Stimulated activated CD4-positive, alpha-beta T cell treated with anti-CD3 and anti-CD28 coated beads, Interleukin-12 subunit alpha, Interleukin-12 subunit beta, amount 100 ng/mL, for 24 hours (primary cell): ENCODE measurements around the gene TNFSF8.

ENCODE experiments used
- DNase-seq, 2 experiments: peaks; one replicate each; pipeline ENCODE4 v3.0.0-alpha.2; 2020; ENCODE audit warnings: low read depth in 2 of 2

TNFSF8 gene

DNA sequence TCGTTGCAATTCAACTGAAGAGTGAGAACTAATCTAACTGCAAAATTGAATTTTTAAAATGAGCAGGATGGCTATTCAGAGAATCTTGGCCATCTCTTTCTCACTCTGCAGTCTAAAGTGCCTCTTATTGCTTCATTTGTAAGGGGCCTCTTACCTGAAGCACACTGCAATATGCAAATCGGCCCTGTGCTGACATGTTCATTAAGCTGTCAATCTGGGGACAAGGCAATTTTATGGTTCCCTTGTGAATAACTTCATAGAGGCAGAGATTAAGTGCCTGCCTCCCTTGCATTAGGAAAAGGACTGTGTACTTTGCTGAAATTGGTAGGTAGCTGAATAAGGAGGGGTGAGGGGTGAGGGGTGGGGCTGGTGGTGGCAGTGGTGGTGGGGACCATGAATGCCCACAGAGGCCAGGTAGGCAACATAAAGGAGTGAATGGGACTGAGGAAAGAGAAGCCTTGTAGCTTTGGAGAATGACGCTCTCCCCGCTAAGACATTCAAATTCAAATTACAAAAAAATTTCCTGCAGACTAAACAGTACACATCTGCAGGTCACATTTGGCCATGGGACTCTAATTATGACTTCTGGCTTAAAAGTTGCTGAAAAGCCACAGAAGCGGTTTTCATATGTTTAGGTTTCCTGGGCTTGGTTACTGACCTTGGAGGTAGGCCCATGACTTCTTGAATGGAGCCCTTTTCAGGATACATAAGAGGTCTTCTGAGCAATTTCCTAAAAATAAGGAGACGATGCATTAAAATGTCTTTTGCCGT lies 25.0 kb downstream of the TNFSF8 start:
- DNase-seq, result no peak

DNA sequence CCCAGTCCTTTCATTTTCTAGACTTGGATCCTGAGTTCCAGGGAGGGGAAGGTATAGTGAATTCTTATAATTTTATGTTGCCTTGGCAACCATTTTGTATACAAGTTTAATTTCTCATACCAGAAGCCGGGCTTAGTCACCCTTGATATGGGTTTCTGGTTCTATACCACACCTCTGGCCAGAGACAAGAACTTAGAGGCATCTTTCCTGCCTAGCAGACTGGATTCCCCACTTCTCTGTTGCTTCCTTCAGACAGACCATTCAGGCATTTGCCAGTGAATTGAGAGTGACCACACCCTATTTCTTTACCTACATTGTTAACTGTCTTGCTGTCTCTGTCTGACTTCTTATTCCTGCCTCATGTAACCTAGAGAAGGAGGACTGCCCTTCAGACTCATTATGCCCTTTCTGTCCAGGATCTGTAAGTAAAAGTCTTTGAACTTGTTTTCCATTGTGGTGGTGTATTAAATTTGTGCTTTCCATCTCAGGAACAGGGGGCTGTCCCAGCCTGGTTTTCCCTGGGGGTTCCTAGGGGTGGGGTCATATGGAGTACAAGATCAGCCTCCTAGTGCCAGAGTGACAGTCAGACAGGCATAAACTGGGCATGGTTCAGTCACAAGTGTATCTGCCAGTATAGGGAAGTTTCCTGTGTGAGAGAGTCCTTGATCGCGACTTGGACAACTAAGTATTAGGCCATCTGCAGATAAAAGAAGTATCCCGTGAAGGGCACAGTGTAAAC lies 27.4 kb downstream of the TNFSF8 start:
- no peak for DNase-seq

DNA sequence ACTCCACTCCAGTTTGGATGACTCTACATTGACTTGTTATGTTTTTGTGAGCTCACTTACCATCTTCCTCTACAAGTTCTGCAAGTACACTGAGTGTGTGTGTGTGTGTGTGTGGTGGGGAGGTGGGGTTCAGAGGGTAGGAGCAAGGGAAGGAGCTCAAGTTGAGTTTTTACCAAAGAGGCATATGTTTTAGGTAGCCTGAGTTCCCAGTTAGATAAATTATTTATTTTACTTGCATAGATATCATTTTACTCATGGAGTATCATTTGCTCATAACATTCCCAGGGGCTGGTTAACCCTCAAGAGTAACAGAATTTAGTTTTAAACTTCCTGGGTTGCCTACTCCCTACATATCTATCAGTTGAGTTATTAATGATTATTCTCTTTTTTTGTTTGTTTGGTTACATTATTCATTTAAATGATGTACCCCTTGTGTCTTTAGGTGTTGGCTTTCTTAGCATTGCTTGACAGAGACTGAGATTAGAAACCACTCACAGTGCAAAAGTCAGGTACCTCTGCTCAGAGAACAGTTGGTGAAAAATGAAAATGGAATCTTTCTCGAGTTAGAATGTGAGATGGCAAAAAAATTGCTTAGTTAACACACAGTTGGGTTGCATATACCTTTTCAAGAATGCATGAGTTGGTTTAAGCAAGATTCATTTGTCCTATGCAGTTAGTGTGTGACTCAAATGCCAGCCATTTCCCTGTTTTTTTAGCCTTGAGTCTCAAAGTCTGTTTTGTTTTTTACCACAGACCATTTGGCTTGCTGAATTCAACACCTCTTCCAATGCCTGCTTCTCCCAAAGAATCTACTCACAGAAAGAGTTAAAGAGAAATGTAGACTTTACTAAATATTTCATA lies 29.2 kb downstream of the TNFSF8 start:
- no peak for DNase-seq

DNA sequence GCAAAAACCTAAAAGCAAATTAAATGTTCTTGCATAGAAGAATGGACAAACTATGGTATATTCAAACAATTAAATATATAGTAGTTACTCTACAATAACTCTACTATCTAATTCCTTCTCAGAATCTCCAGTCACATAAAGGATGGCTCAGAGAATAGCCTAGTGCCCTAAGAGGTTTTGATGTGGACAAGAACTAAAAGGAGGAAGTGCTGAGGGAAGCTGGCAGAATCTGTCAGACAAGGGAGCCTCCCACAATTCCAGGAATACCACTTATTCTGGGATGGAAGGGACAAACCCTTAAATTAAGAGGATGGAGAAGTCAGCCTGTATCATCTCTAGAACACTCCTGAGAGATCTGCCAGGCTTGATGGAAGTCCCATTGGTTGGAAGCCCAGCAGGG lies 30.4 kb downstream of the TNFSF8 start:
- no peak for DNase-seq

DNA sequence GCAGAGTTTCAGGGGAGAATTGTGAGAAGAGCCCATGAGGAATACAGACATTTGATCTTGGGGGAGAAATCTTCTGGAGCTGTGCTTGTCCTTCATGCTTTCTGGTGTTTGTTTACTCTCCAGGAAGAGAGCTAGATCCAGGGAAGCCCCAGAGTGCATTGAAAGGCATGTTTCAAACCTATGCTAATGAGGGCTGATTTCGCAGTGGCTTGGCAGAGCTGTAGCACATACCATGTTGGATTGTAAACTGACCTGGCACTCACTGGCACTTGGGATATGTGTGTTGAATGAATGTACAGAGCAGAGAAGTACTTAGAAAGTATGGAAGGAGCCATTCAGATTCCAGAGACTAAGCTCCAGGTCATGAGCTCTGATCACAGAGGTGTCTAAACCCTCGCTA lies 30.9 kb downstream of the TNFSF8 start:
- DNase-seq, result no peak

DNA sequence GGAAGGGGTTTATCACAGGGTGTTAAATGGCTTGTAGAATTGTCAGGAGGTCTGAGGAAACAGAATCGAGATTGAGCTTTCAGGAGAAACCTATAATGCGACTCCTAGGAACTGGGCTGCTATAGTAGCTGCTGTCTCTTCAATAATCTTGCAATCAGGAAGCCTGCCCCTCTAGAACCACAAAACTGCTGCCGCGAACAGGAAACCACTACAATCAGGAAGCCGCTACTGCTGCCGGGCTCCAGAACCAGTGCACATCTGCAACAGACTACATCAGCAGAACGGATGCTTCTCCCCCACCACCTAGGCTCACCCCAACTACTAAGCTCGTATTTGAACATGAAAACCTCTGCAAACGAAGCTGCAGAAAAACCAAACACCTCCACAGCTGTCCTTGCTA lies 31.6 kb downstream of the TNFSF8 start:
- DNase-seq, result peak; percentile 39 to 47

DNA sequence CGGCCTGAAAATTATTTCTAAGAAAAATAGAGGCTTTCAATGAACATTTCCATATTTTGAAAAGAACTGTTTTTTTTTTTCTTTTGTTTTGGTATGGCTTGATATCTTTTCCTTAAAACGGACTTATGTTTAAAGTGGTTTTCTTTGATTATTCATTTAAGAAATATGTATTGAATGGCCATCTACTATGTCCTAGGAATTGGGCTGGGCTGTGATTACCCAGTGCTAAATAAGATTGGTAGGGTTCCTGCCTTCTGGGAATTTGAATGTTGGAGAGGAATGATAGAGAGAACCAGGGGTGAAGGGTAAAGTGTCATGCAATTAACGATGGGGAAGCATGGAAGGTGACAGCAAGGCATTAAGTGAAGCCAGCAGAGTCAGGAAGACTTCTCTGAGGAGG lies 33.2 kb downstream of the TNFSF8 start:
- no peak for DNase-seq

DNA sequence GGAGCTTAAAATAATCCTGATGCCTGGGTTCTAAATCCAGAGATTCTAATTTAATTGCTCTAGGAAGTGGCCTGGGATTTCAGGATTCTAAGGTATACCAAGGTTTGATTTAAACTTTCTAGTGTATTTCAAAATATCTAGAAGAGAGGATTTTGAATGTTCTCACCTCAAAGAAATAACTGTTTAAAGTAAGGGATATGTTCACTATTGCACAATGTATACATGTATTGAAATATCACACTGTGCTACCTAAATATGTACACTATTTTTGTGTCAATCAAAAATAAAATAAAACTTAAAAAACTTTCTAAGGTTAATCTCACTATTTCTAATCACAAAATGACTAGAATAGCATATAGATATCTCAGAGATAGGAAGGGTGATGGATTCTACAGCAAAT lies 34.0 kb downstream of the TNFSF8 start:
- DNase-seq, result no peak

DNA sequence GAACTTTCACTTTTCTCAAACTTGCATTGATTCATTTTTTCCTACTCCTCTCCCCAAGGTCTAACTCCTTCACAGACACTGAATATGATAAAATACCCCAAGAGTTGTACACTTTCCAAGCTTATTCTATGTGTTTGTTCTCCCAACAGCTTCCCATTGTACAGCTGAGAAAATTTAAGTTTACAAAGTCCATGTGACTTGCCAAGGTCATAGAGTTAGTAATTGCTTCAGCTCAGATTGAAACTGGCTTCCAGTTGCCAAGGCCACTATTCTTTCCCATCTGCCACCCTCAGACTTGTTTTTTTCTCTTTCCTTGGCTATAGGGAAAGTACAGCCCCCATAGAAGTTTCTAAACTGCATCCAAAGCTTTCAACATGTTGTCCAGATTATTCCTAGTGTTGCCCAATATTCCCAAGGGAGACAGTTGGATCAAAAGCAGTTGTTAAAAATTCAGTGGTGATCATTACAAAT lies 34.8 kb downstream of the TNFSF8 start:
- DNase-seq, result no peak

DNA sequence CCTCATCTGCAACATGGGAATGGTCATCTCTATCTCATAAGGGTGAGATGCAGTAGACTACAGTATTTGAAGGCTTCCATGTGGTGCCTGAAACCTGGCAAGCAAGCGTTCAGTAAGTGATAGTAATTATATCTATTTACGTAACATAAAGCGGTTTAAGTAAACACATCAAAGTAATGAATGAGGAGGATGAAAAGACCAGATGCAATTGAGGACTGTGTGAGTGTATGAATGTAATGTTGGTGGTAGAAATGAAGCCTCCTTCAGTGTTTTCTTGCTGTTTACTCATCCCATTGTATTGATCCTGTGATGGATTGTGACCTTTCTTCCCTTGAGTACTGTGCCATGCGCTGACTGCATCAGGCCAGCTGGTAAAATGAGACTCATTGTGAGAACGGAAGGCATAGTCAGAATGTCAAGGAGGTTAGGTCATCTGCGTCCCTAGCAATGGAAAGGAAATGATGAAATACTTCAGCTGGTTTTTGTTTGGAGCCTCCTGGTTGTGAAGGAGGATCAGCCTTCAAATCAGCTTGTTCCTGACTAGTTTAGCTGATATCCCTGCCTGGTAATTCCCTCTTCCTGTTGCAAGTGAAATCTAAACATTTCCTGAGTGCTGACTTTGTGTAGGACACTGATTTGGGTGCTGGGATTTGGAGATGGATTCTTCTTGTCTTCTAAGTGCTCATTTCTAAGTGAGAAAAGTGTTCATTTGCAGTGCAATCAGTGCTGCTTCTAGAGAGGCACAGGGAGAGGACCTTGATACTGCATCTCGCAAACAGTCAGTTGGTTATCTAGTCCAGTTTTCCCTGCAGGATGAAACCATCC lies 35.6 kb downstream of the TNFSF8 start:
- DNase-seq, result peak in 1 of 2 experiments; percentile 28

DNA sequence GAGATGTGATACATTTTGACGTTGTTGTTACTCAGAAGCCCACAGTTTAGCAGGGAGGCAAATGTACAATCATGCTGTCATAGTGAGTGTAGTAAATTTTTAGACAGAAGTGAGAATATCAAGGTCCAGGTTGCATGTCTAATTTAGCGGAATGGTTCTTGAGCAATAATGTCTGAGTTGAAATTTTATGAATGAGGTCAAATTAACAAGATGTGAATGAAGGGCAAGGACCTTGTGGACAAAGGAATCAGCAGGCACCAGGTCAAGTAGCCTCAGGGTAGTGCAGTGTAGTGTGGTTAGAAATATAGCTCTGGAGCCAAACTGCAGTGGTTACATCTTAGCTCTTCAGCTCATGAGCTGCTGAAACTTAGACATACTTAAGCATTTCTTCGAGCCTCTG lies 36.2 kb downstream of the TNFSF8 start:
- no peak for DNase-seq

DNA sequence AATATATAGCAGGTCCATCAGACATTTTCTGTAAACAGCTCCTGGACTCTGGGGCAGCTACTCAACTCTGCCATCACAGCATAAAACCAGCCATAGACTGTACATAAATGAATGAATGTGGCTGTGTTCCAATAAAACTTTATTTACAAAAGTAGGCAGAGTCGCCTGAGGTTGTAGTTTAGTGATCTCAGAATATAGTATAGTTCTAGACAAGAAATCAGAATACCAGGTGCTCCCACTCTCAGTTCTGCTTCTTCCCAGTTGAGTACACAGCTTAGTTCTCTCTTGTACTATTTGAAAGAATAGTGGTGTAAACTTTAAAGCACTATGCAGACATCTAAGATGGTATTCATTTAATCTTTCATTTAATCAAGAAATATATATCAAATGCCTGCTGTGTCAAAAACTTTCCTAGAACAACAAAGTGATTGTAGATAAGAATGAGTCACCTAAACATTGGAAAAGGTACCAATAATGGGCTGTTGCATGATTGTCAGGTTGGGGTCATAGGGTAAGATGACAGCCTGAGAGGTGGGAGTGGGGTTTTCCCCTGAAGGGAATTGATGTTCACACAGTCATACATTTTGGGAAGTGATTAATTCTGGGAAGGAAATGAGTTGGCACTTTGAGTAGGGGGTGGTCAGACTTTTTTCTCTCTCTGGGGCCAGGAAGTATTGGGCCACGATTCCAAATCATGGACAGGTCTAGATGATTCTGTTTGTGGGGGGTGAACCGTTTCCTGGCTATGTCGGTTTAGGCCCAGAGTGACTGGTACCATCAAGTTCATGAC lies 37.0 kb downstream of the TNFSF8 start:
- no peak for DNase-seq

DNA sequence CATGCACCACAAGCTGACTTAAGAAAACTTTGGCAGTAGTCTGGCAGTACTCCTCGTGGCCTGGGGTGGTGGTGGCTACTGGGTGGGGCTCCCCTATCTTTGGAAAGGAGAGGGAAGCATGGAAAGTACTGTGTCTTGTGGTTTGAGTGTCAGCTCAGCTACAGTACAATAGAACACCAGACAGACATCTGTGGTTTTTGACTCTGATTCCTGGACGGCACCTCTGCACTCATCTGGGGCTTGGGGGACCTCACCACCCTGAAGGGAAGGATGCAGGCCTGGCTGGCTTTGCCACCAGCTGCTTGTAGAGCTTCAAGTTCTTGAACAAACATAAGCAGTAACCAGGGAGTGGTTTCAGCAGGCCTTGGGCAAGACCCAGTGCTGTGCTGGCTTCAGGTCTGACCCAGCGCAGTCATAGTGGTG lies 40.6 kb downstream of the TNFSF8 start:
- DNase-seq, result peak in 1 of 2 experiments; percentile 15

DNA sequence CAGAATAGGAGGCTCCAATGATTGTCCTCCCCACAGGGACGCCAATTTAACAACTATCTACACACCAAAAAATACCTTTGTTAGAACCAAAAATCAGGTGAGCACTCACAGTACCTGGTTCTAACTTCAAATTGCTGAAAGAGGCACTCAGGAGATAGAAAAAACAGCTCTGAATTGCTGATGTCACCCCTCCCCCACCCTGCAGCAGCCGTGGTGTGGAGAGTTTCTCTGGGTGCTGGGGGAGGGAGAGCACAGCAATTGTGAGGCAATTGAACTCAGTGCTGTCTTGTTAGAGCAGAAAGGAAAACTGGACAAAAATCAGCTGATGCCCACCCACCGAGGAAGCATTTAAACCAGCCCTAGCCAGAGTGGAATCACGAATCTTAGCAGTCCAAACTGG lies 41.8 kb downstream of the TNFSF8 start:
- no peak for DNase-seq

DNA sequence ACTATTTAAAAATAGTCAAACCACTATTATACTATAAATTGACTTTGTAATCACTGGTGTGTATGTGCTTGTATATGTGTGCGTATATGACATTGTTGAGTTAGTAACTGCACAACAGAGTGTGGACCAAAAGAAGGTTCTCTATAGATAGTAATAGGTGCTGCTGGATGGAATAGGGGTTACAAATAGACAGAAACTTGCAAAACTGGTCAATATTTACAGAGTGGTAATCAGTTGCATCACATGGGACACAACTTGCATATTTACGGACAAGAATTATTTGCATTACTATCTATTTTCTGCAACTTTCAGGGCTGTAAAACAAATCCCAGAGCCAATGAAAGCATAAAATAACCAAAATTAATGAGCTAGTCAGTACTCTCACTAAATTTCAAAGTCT lies 42.4 kb downstream of the TNFSF8 start:
- no peak for DNase-seq

DNA sequence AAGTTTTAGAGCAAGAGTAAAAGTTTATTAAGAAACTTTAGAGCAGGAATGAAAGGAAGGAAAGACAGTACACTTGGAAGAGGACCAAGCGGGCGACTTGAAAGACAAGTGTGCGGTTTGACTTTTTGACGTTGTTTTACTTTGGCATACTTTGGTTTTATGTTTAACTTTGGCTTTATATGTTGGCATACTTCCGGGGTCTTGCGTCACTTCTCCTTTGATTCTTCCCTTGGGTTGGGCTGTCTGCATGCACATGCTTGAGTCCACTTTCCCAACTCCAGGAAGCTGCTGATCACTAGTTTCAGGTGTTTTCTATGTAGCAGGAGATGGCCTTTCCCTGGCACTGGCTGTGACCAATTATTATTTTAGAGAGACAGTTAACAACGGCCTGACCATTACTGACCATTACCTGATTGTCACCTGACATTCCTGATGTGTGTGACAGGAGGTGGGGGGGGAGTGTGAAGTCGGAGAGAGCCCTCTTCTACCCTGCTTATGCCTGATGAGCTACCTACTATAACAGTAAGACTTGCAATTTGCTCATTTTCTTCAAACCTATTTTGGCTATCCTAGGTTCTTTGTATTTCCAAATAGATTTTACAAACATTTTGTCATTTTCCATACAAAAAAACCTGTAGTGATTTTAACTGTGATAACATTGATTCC lies 45.5 kb downstream of the TNFSF8 start:
- DNase-seq, result no peak

DNA sequence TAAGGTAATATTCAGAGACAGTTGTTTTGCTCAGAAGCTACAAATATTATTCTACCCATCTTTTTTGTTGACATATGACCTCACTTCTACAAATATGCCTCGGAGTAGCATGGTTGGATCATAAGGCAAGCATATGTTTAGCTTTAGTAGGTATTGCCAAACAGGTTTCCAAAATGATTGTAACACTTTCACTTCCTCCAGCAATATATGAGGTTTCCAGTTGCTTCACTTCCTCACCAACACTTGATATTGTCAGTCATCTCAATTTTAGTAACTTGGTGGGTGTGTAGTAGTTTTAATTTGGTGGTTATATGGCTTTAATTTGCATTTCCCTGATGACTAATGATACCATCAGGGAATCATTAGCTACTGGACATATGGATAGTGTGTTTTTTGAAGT lies 46.7 kb downstream of the TNFSF8 start:
- DNase-seq, result no peak

DNA sequence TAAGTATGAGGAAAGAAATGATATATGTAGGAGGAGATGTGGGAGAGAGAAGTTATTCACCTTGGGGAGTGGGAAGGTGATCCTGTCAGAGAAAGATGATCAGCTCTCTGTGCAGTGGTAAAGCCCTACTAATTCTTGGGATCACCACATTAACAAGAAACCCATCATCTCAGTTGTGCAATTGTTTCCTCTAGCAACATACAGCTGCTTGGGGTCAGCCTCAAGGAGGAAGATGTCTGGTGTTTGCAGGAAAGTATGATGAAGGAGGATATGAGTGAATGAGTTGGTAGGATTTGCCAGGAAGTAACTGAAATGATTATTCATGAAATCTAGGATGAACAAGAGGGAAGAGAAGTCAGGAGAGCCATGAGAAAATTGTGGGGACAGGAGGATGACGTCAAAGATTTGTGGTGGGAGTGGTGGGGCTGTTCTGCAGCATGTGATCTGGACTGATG lies 50.1 kb downstream of the TNFSF8 start:
- DNase-seq, result no peak

DNA sequence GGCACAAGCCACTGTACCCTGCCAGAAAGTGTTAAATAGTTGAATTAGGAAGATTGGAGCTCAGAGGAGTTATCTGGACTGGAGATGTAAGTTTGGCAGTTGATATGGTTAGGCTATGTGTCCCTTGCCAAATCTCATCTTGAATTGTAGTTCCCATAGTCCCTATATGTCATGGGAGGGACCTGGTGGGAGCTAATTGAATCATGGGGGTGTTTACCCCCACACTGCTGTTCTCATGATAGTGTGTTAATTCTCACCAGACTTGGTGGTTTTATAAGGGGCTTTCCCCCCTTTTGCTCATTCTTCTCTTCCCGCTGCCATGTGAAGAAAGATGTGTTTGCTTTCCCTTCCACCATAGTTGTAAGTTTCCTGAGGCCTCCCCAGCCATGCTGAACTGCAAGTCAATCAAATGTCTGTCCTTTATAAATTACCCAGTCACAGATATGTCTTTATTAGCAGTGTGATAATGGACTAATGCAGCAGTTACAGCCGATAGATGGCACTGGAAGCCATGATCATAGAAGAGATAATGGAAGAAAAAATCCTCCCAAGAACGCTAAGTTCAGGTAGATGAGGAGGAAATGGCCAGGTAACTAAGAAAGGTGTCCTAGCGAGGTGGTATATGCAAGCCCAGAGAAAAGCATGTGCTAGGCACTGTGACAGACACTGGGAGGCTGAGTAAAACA lies 51.4 kb downstream of the TNFSF8 start:
- DNase-seq, result no peak
